ENCODE data around the gene MTRFR.

DNA sequence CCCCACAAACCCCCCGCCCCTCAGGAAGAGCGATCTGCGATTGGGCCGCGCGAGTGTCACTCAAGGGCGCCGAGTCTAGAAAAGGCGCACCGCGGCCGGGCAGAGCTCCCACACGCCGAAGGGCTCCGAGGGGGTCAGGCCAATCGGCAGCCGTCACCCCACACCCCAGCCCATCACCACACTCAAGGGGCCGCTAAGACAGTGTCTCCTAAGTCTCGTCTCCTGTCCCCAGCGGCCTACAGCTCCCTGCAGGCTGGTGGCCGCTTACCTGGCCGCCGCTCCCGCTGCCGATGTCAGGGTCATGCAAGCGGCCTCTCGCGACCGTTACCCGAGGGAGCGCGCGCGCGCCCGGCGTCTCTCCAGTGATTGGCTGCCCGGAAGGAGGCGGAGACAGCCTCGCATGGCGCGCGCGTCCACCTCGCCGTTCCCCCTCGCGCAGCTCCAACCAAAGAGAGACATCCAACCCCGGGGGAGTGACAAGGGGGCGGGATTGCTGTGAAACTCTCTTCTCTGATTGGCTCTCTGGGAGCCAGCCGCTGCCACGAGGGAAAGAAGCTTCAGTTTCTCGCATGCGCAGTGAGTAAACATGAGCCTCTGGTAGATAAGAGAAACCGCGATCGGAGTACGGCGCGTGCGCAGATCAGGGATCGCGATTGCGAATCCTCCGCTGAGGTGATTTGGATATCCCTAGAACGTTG, at the start of gene MTRFR, which contains the start of gene MPHOSPH9:
- TF ChIP-seq POLR2A (IDR thresholded peaks at IDR 0.05; ENCODE audit: low read depth, low read length) (peak; percentile 99), CTCF (IDR thresholded peaks at IDR 0.05; ENCODE audit: extremely low read depth in 1 of 2, insufficient read depth in 1 of 2, low read depth in 1 of 2, low read length in 2 of 2) (no peak), EZH2 (IDR thresholded peaks at IDR 0.05; ENCODE audit: borderline replicate concordance, low read depth, low read length, severe bottlenecking) (no peak), POLR2AphosphoS5 (IDR thresholded peaks at IDR 0.05; ENCODE audit: insufficient read depth, low read depth, low read length) (peak; percentile 100), MYC (IDR thresholded peaks at IDR 0.05; ENCODE audit: low read depth, low read length) (no peak), FOS (IDR thresholded peaks at IDR 0.05; ENCODE audit: borderline replicate concordance, insufficient read depth, low read length) (no peak), JUN (IDR thresholded peaks at IDR 0.05; ENCODE audit: borderline replicate concordance, insufficient read depth, insufficient read length, low read depth) (no peak)
- TF ChIP-seq, protein P1, sequence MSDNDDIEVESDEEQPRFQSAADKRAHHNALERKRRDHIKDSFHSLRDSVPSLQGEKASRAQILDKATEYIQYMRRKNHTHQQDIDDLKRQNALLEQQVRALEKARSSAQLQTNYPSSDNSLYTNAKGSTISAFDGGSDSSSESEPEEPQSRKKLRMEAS (IDR thresholded peaks at IDR 0.05; ENCODE audit: insufficient read depth, insufficient read length) = peak; percentile 34
